OCI-LY1 (cell line): ENCODE results near the gene ARHGAP24.

ENCODE experiments used
- H2AFZ ChIP-seq: fragments of 200-600 bp; sonication (generic), shearing (Covaris generic); 2 replicates; pipeline ENCODE4 v1.6.0; 2014; ENCODE audit warnings: antibody characterized with exemption, mild to moderate bottlenecking, low read length
- H3F3A ChIP-seq: fragments of 200-600 bp; sonication (generic), shearing (Covaris generic); 2 replicates; pipeline ENCODE4 v1.6.0; 2014; ENCODE audit warnings: mild to moderate bottlenecking, antibody characterized with exemption, low read length, moderate library complexity; ENCODE audit not compliant: insufficient read depth
- H3K27ac ChIP-seq: fragments of 200-600 bp; sonication (generic); 2 replicates; pipeline ENCODE4 v1.5.1; 2014; ENCODE audit warnings: low read length, mixed run types, mild to moderate bottlenecking, low read depth; ENCODE audit not compliant: poor library complexity, severe bottlenecking
- H3K27me3 ChIP-seq: fragments of 200-600 bp; sonication (generic); 2 replicates; pipeline ENCODE4 v1.6.0; 2014; ENCODE audit warnings: antibody characterized with exemption, mild to moderate bottlenecking, low read length, moderate library complexity; ENCODE audit not compliant: insufficient read depth
- H3K36me3 ChIP-seq: fragments of 200-600 bp; sonication (generic); 2 replicates; pipeline ENCODE4 v1.6.1; 2014; ENCODE audit warnings: mild to moderate bottlenecking, antibody characterized with exemption, low read length, moderate library complexity, mixed read lengths; ENCODE audit not compliant: insufficient read depth
- H3K4me1 ChIP-seq: fragments of 200-600 bp; sonication (generic); 2 replicates; pipeline ENCODE4 v1.5.1; 2014; ENCODE audit warnings: mild to moderate bottlenecking, low read length, moderate library complexity; ENCODE audit not compliant: insufficient read depth, severe bottlenecking
- H3K4me2 ChIP-seq: fragments of 200-600 bp; sonication (generic), shearing (Covaris generic); 2 replicates; pipeline ENCODE4 v1.6.1; 2014; ENCODE audit warnings: low read length
- H3K4me3 ChIP-seq: fragments of 200-600 bp; sonication (generic); 2 replicates; pipeline ENCODE4 v1.5.1; 2014; ENCODE audit warnings: low read length, low read depth, mild to moderate bottlenecking, mixed read lengths; ENCODE audit not compliant: poor library complexity, severe bottlenecking
- H3K79me2 ChIP-seq: fragments of 200-600 bp; shearing (Covaris generic); 2 replicates; pipeline ENCODE4 v1.6.1; 2016; ENCODE audit warnings: mixed run types, low read length, mixed read lengths; ENCODE audit not compliant: insufficient read depth
- H3K9ac ChIP-seq: fragments of 200-600 bp; sonication (generic), shearing (Covaris generic); 2 replicates; pipeline ENCODE4 v1.6.1; 2014; ENCODE audit warnings: mild to moderate bottlenecking, low read length, mixed read lengths
- H3K9me2 ChIP-seq: fragments of 200-600 bp; sonication (generic), shearing (Covaris generic); 2 replicates; pipeline ENCODE4 v1.6.1; 2014; ENCODE audit warnings: low read depth, mild to moderate bottlenecking, low read length, mixed read lengths
- H3K9me3 ChIP-seq: fragments of 200-600 bp; shearing (Covaris generic); 2 replicates; pipeline ENCODE4 v1.6.1; 2014; ENCODE audit warnings: low read length, mixed read lengths
- H4K20me1 ChIP-seq: fragments of 200-600 bp; sonication (generic), shearing (Covaris generic); 2 replicates; pipeline ENCODE4 v1.6.0; 2016; ENCODE audit warnings: mild to moderate bottlenecking, low read length; ENCODE audit not compliant: insufficient read depth
- CTCF ChIP-seq: fragments of 200-600 bp; sonication (generic), shearing (Covaris generic); IDR thresholded peaks from 2 replicates; pipeline ENCODE4 v1.5.1; 2017; ENCODE audit warnings: mild to moderate bottlenecking, antibody characterized with exemption, low read length, moderate library complexity, mixed read lengths
- EZH2 ChIP-seq: fragments of 200-600 bp; sonication (generic), shearing (Covaris generic); IDR thresholded peaks from 2 replicates; pipeline ENCODE4 v1.8.0; 2017; ENCODE audit warnings: borderline replicate concordance, mixed run types, mild to moderate bottlenecking, antibody characterized with exemption, low read length, moderate library complexity, mixed read lengths

The ARHGAP24 gene

GRCh38 chr4:85952972-85953650 lies 478.2 kb downstream of the ARHGAP24 start:
- Histone ChIP-seq H3K4me3 (no peak overlapping the region), H4K20me1 (no peaks in the 10 kb centered on the region), H3K4me2 (no peak overlapping the region), H3K27ac (no peak overlapping the region), H3K79me2 (no peaks in the 10 kb centered on the region), H3K27me3 (no peaks in the 10 kb centered on the region), H3K36me3 (peaks cover 49% of the 10 kb centered on the region), H2AFZ (no peak overlapping the region), H3F3A (no peaks in the 10 kb centered on the region), H3K9me3 (no peaks in the 10 kb centered on the region), H3K9ac (no peak overlapping the region), H3K4me1 (no peaks in the 10 kb centered on the region), H3K9me2 (no peaks in the 10 kb centered on the region)
- TF ChIP-seq EZH2 (no peak), CTCF (no peak)

GRCh38 chr4:85953651-85954018 lies 478.7 kb downstream of the ARHGAP24 start:
- Histone ChIP-seq H3K4me1 (no peaks in the 10 kb centered on the region), H3K4me2 (no peak overlapping the region), H4K20me1 (no peaks in the 10 kb centered on the region), H3F3A (no peaks in the 10 kb centered on the region), H2AFZ (no peak overlapping the region), H3K9me3 (no peaks in the 10 kb centered on the region), H3K79me2 (no peaks in the 10 kb centered on the region), H3K27ac (no peak overlapping the region), H3K9me2 (no peaks in the 10 kb centered on the region), H3K36me3 (peaks cover 49% of the 10 kb centered on the region), H3K4me3 (no peak overlapping the region), H3K9ac (no peak overlapping the region), H3K27me3 (no peaks in the 10 kb centered on the region)
- TF ChIP-seq CTCF (no peak), EZH2 (no peak)

GRCh38 chr4:85955620-85956292 lies 480.8 kb downstream of the ARHGAP24 start:
- Histone ChIP-seq H3K36me3 (peaks cover 36% of the 10 kb centered on the region), H2AFZ (no peak overlapping the region), H3K27me3 (no peaks in the 10 kb centered on the region), H3K9me3 (no peaks in the 10 kb centered on the region), H3K4me2 (no peak overlapping the region), H3K79me2 (no peaks in the 10 kb centered on the region), H3K4me1 (no peaks in the 10 kb centered on the region), H3K27ac (no peak overlapping the region), H4K20me1 (no peaks in the 10 kb centered on the region), H3F3A (no peaks in the 10 kb centered on the region), H3K4me3 (no peak overlapping the region), H3K9ac (no peak overlapping the region), H3K9me2 (no peaks in the 10 kb centered on the region)
- TF ChIP-seq CTCF, result no peak
- TF ChIP-seq EZH2, result no peak
